H1 (cell line): ENCODE measurements around the gene TPM1. TPM values are rescaled to one million over a fixed set of nuclear protein-coding genes. Genes with fewer than 3 reads are reported as not detected.

ENCODE experiments used
- CTCF ChIA-PET: fragments of 300-600 bp; sonication (Branson Sonifier 250); formaldehyde crosslinking; loops from one replicate; lab custom pipeline; 2021; ENCODE audit not compliant: partially characterized antibody; lab: Charles Lee
- POLR2A ChIA-PET: fragments of 300-600 bp; sonication (Branson Sonifier 250); formaldehyde crosslinking; loops from one replicate; lab custom pipeline; 2021; ENCODE audit warnings: inconsistent platforms; ENCODE audit not compliant: partially characterized antibody; lab: Charles Lee
- DNase-seq, 2 experiments: peaks; one replicate each; pipeline versions ENCODE4 v3.0.0 to v3.0.0-alpha.2; 2010 to 2022; ENCODE audit warnings: low spot score in 2 of 2, low read depth in 1 of 2, mixed read lengths in 1 of 2
- FAIRE-seq: peaks from 2 replicates; lab custom pipeline; 2011; peaks lifted over from hg19 to GRCh38; lab: Jason Lieb, UNC
- H2AFZ ChIP-seq: 2 replicates; pipeline ENCODE4 v1.8.1; 2012; ENCODE audit warnings: low read length, inconsistent platforms
- H2AK5ac ChIP-seq: 2 replicates; pipeline ENCODE4 v1.6.1; 2013; ENCODE audit warnings: low read depth, low read length
- H2BK120ac ChIP-seq: replicated peaks from 2 replicates; pipeline ENCODE3; 2013; ENCODE audit warnings: low read depth, low read length, inconsistent platforms
- H2BK12ac ChIP-seq: 2 replicates; pipeline ENCODE4 v1.6.1; 2013; ENCODE audit warnings: low read depth, low read length
- H2BK15ac ChIP-seq: 2 replicates; pipeline ENCODE4 v1.6.1; 2013; ENCODE audit warnings: low read length
- H2BK20ac ChIP-seq: 2 replicates; pipeline ENCODE4 v1.6.1; 2013; ENCODE audit warnings: low read length
- H2BK5ac ChIP-seq: 2 replicates; pipeline ENCODE4 v1.6.1; 2013; ENCODE audit warnings: low read depth, low read length
- H3K14ac ChIP-seq: 2 replicates; pipeline ENCODE4 v1.6.1; 2013; ENCODE audit warnings: inconsistent platforms; ENCODE audit not compliant: insufficient read length
- H3K18ac ChIP-seq: 2 replicates; pipeline ENCODE4 v1.6.1; 2013; ENCODE audit warnings: low read length; ENCODE audit errors: extremely low read depth
- H3K23ac ChIP-seq: 2 replicates; pipeline ENCODE4 v1.6.1; 2013; ENCODE audit warnings: inconsistent platforms; ENCODE audit not compliant: insufficient read length
- H3K23me2 ChIP-seq: 2 replicates; pipeline ENCODE4 v1.6.1; 2013; ENCODE audit warnings: low read depth, low read length
- H3K27ac ChIP-seq: 2 replicates; pipeline ENCODE4 v1.6.1; 2011; ENCODE audit warnings: low read depth, low read length, inconsistent platforms
- H3K27me3 ChIP-seq, 4 experiments: replicated peaks in 1 of 4; 1 replicate in 1 of 4; 2 replicates in 3 of 4; pipeline versions ENCODE4 v1.6.1 to v1.8.1; 2011 to 2013; ENCODE audit warnings: low read length in 3 of 4, mild to moderate bottlenecking in 3 of 4, inconsistent platforms in 2 of 4, mixed read lengths in 2 of 4, moderate library complexity in 1 of 4; ENCODE audit not compliant: control insufficient read depth in 3 of 4, insufficient read depth in 3 of 4; ENCODE audit errors: extremely low read depth in 1 of 4
- H3K36me3 ChIP-seq, 4 experiments: 2 replicates each; pipeline versions ENCODE4 v1.6.1 to v1.8.1; 2011 to 2013; ENCODE audit warnings: mild to moderate bottlenecking in 4 of 4, low read length in 3 of 4, moderate library complexity in 2 of 4, control low read depth in 1 of 4, inconsistent platforms in 1 of 4; ENCODE audit not compliant: insufficient read depth in 4 of 4, control insufficient read depth in 2 of 4
- H3K4ac ChIP-seq: replicated peaks from 2 replicates; pipeline ENCODE3; 2013; ENCODE audit warnings: low read length, low read depth, mixed read lengths, inconsistent platforms; ENCODE audit not compliant: insufficient read length
- H3K4me1 ChIP-seq, 4 experiments: replicated peaks in 1 of 4; 1 replicate in 1 of 4; 2 replicates in 3 of 4; pipeline versions ENCODE4 v1.6.1 to v1.8.1; 2011 to 2013; ENCODE audit warnings: low read length in 3 of 4, inconsistent platforms in 2 of 4, mixed read lengths in 1 of 4; ENCODE audit not compliant: insufficient read depth in 4 of 4, control insufficient read depth in 3 of 4
- H3K4me2 ChIP-seq, 2 experiments: 2 replicates each; pipeline versions ENCODE4 v1.6.1 to v1.8.1; 2011 to 2013; ENCODE audit warnings: low read depth in 2 of 2, low read length in 2 of 2, control low read depth in 1 of 2, inconsistent platforms in 1 of 2, mild to moderate bottlenecking in 1 of 2; ENCODE audit not compliant: insufficient read depth in 1 of 2
- H3K4me3 ChIP-seq, 4 experiments: fragments of 200-600, 300-600 bp in 1 of 4; sonication (generic), shearing (Covaris generic), sonication (Bioruptor Twin) in 1 of 4; 2 replicates each; pipeline versions ENCODE4 v1.5.1 to v1.8.1; 2011 to 2016; ENCODE audit warnings: low read length in 4 of 4, low read depth in 3 of 4, control low read depth in 2 of 4, inconsistent platforms in 2 of 4, mild to moderate bottlenecking in 2 of 4, mixed read lengths in 1 of 4, moderate library complexity in 1 of 4; ENCODE audit not compliant: insufficient read depth in 2 of 4; ENCODE audit errors: extremely low read depth in 1 of 4
- H3K56ac ChIP-seq: replicated peaks from 2 replicates; pipeline ENCODE3; 2013; ENCODE audit warnings: low read depth, mild to moderate bottlenecking, mixed read lengths, low read length, inconsistent platforms; ENCODE audit not compliant: insufficient read length
- H3K79me1 ChIP-seq: 2 replicates; pipeline ENCODE4 v1.6.1; 2013; ENCODE audit warnings: low read depth, low read length, control low read depth
- H3K79me2 ChIP-seq, 2 experiments: 2 replicates each; pipeline versions ENCODE4 v1.6.1 to v1.8.1; 2012 to 2013; ENCODE audit warnings: low read length in 2 of 2, mild to moderate bottlenecking in 2 of 2, inconsistent platforms in 1 of 2; ENCODE audit not compliant: insufficient read depth in 2 of 2, control insufficient read depth in 1 of 2
- H3K9ac ChIP-seq, 4 experiments: replicated peaks in 1 of 4; 1 replicate in 1 of 4; 2 replicates in 3 of 4; pipeline versions ENCODE4 v1.6.1 to v1.8.1; 2011 to 2013; ENCODE audit warnings: low read depth in 3 of 4, low read length in 3 of 4, control low read depth in 2 of 4, mild to moderate bottlenecking in 2 of 4, moderate library complexity in 2 of 4, inconsistent platforms in 1 of 4; ENCODE audit errors: extremely low read depth in 1 of 4
- H3K9me3 ChIP-seq, 2 experiments: 2 replicates each; pipeline versions ENCODE4 v1.6.1 to v1.8.1; 2012 to 2013; ENCODE audit warnings: mild to moderate bottlenecking in 2 of 2, moderate library complexity in 2 of 2, control low read depth in 1 of 2, inconsistent platforms in 1 of 2, low read depth in 1 of 2, low read length in 1 of 2, mixed read lengths in 1 of 2; ENCODE audit not compliant: insufficient read depth in 2 of 2
- H4K20me1 ChIP-seq, 2 experiments: replicated peaks in 1 of 2; 2 replicates each; pipeline versions ENCODE3 to v1.8.1; 2011 to 2013; ENCODE audit warnings: inconsistent platforms in 2 of 2, low read length in 2 of 2, mild to moderate bottlenecking in 1 of 2; ENCODE audit not compliant: insufficient read depth in 2 of 2, control insufficient read depth in 1 of 2
- H4K5ac ChIP-seq: 2 replicates; pipeline ENCODE4 v1.6.1; 2013; ENCODE audit warnings: low read length, low read depth, mixed read lengths, inconsistent platforms; ENCODE audit not compliant: insufficient read length
- H4K8ac ChIP-seq: 2 replicates; pipeline ENCODE4 v1.8.0; 2013; ENCODE audit warnings: mild to moderate bottlenecking, moderate library complexity, low read length, inconsistent platforms; ENCODE audit not compliant: insufficient read depth; ENCODE audit errors: extremely low read depth
- H4K91ac ChIP-seq: replicated peaks from 2 replicates; pipeline ENCODE3; 2013; ENCODE audit warnings: low read length, mixed read lengths, inconsistent platforms; ENCODE audit not compliant: insufficient read length
- EP300 ChIP-seq, 2 experiments: IDR thresholded peaks; 1 replicate in 1 of 2; 2 replicates in 1 of 2; pipeline ENCODE4 v1.6.1; 2011 to 2012; ENCODE audit warnings: low read depth in 2 of 2, low read length in 2 of 2, mild to moderate bottlenecking in 2 of 2, borderline replicate concordance in 1 of 2, inconsistent platforms in 1 of 2, moderate library complexity in 1 of 2
- KDM4A ChIP-seq: IDR thresholded peaks from one replicate; pipeline ENCODE4 v1.7.1; 2012; ENCODE audit warnings: low read depth, mild to moderate bottlenecking, moderate library complexity, low read length, inconsistent platforms; ENCODE audit not compliant: severe bottlenecking
- RBBP5 ChIP-seq: IDR thresholded peaks from 2 replicates; pipeline ENCODE4 v1.7.1; 2012; ENCODE audit warnings: low read depth, mild to moderate bottlenecking, inconsistent platforms, low read length, moderate library complexity, borderline replicate concordance
- TAF1 ChIP-seq: IDR thresholded peaks from 2 replicates; pipeline ENCODE4 v1.6.1; 2011; ENCODE audit warnings: mild to moderate bottlenecking, low read depth, low read length
- ZNF274 ChIP-seq: IDR thresholded peaks from 2 replicates; pipeline ENCODE4 v1.7.0; 2012; ENCODE audit warnings: low read length, borderline replicate concordance; ENCODE audit errors: extremely low read depth
- WGBS, 2 experiments: shearing (Covaris generic) in 1 of 2; methylation state at CpG; one replicate each; pipeline versions ENCODE4 v1.1.6 to v1.1.7; 2013 to 2015; ENCODE audit warnings: low lambda C conversion rate in 2 of 2, mixed read lengths in 2 of 2, inconsistent platforms in 1 of 2, low coverage in 1 of 2, missing lambda C conversion rate in 1 of 2; ENCODE audit not compliant: insufficient replicate concordance in 2 of 2, insufficient coverage in 1 of 2, insufficient read length in 1 of 2; ENCODE audit errors: extremely low coverage in 1 of 2, missing lambda C conversion rate in 1 of 2; 5-methylcytosine and 5-hydroxymethylcytosine counted together
- polyA plus RNA-seq, 7 experiments: library from polyadenylated mRNA; depleted of rRNA in 3 of 7; stranded (reverse) in 5 of 7; unstranded in 2 of 7; fragments of >200 nt in 5 of 7; fragments of 200-250 nt in 2 of 7; gene quantifications; 1 replicate in 5 of 7; 2 replicates in 1 of 7; 4 replicates in 1 of 7; pipeline versions ENCODE4 v1.2.1 to v1.2.3, GENCODE V29; 2011 to 2013; ENCODE audit warnings: missing spikeins in 2 of 7, mixed read lengths in 2 of 7
- total RNA-seq: library from RNA; stranded (reverse); fragmentation: NEBNext Ultra II Directional; extraction: Animal tissue kit (Norgen Biotek cat#: 25700); gene quantifications from 2 replicates; pipeline ENCODE4 v1.2.1, GENCODE V29; 2021
- TF ChIP-seq, protein P1 (sequence below): IDR thresholded peaks from 2 replicates; pipeline ENCODE4 v1.6.1; 2011; ENCODE audit warnings: low read depth, mild to moderate bottlenecking, low read length; ENCODE audit not compliant: insufficient read depth

The TPM1 gene
- total and polyA plus RNA-seq, 2 of the 8 experiments (the other 6 are each of a cell fraction or from before 2014, with no cell fraction given), result 258 to 579 TPM

DNA sequence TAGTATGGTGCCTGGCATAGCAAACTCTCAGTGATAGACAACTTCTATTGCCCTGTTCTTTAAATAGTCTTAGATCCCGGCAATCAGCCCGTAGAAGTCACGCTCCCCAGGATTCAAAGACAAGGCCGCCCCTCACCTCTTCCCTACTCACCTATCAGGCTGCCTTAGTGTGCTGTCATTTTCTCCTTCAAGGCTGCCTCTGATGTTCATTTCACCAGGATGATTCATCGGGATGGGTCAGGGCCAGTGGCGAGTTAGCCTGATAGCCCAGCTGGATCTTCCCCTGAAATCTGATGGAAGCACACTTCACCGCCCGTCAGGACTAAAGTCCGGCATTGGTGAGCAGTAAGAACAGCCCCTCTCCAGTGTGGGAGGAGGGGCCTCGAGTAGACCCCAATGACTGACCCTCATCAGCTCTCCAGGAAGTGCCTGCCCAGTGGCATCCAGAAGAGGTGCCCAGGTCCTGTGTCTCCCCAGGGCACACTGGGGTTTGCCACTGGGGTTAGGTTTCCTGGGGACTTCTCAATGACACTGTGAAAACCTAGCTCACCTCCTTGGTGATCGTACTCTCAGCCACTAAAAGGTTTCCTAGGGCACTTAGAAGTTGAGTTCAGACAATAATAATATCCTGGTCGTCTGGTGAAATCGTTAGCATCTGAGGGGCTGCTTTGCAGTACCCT is 37.5 kb downstream of the TPM1 start:
- Histone ChIP-seq H3K56ac (no peak overlapping the region), H4K5ac (no peak overlapping the region), H2BK120ac (no peak overlapping the region), H2BK15ac (peak overlapping the region; percentile 53; the same call in 1 of the 2 replicates), H2AK5ac (no peak overlapping the region), H2AFZ (no peak overlapping the region), H3K4me1 (peaks cover 15 to 28% (median 19%) of the 10 kb centered on the region in 4 experiments), H3K18ac (no peak overlapping the region; the same call in 1 of the 2 replicates), H3K4me2 (no peak overlapping the region), H3K27ac (no peak overlapping the region), H3K9me3 (no peaks in the 10 kb centered on the region), H3K79me2 (no peaks in the 10 kb centered on the region), H3K36me3 (no peaks in the 10 kb centered on the region), H3K79me1 (no peaks in the 10 kb centered on the region), H3K14ac (no peak overlapping the region), H2BK12ac (peak overlapping the region; percentile 3; the same call in 1 of the 2 replicates), H3K4me3 (no peak overlapping the region), H2BK20ac (no peak overlapping the region), H4K8ac (0 out of 2 replicates have a peak overlapping the region, but pooled peaks have one; percentile 74), H3K27me3 (no peaks in the 10 kb centered on the region), H3K23me2 (no peaks in the 10 kb centered on the region), H4K20me1 (no peaks in the 10 kb centered on the region), H2BK5ac (no peak overlapping the region), H3K4ac (no peak overlapping the region), H4K91ac (no peak overlapping the region), H3K9ac (no peak overlapping the region), H3K23ac (no peak overlapping the region)
- no peak for FAIRE-seq
- POLR2A ChIA-PET, result interaction anchor here (1.1 to 18.5 kb wide), 7 partner anchors 11 to 35 kb away, joined by 3 to 325 read pairs (median 5); no protein-coding TSS in a partner anchor
- CTCF ChIA-PET, result interaction anchor here (0.5 to 4.3 kb wide), 6 partner anchors 14 to 338 kb away, joined by 3 to 22 read pairs (median 4); no protein-coding TSS in a partner anchor
- DNase-seq, result no peak
- 89% methylated on average over 13 of the region's 13 CpGs; no CpG with 5 or more reads in 1 of the 2 experiments for WGBS, 2 experiments
- no peak for TF ChIP-seq ZNF274
- no peak for TF ChIP-seq RBBP5
- TF ChIP-seq EP300 (IDR thresholded peaks at IDR 0.05; ENCODE audit: borderline replicate concordance in 1 of 2, low read depth in 2 of 2, low read length in 2 of 2), result no peak
- no peak for TF ChIP-seq KDM4A
- TF ChIP-seq TAF1, result no peak
- TF ChIP-seq, protein P1, sequence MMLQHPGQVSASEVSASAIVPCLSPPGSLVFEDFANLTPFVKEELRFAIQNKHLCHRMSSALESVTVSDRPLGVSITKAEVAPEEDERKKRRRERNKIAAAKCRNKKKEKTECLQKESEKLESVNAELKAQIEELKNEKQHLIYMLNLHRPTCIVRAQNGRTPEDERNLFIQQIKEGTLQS, result no peak
